ENCODE results near the gene MGAT4C. TPM values are rescaled to one million over a fixed set of nuclear protein-coding genes. Genes with fewer than 3 reads are reported as not detected.

Gene MGAT4C
- total RNA-seq, 1 experiment from 2014 or later: not detected

DNA sequence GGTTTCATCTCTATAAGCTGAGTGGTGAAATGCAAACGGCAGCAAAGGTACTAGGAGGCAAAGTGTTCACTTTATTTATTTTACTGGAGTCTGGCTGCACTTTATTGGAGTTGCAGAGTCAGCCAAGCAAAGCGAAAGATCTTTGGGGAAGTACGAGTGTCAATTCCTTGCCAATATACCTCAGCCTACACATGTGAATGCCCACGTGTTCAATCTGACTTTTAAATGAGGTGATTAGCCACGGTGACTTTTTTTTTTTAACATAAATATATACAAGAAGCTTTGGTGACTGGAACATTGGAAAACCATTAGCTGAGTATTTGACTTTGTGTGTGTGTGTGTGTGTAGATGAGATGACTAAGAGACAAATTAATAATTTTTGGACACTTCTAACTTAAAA lies 203.3 kb downstream of the MGAT4C start:
- no TSS peak for BruUV-seq (replicated peaks)

DNA sequence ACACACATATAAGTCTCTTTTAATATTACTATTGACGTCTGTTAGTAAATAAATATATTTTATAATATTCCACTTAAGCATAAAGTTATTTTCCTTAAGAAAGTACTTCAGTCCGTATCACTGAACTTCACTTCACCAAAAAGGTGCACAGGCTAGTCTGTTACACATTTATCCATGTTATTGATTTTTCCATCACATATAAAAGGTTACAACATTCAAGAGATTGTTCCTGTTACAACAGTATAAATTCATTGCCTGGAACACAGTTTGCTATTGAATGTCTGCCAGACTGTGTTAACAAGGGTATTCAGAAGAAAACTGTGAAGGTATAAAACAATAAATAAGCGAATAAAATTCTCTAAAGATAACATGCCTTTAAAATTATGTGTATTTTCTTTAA lies 206.2 kb downstream of the MGAT4C start:
- intact Hi-C loops (cut with micrococcal nuclease): no loop called here
- DNase-seq (ENCODE audit: unreplicated experiment): no peak
- Mint-ChIP-seq H3K27ac (ENCODE audit: low read depth, unreplicated experiment) (no peak overlapping the region), H3K27me3 (ENCODE audit: insufficient read depth, unreplicated experiment) (no peaks in the 10 kb centered on the region), H3K4me1 (ENCODE audit: insufficient read depth, unreplicated experiment) (no peaks in the 10 kb centered on the region), H3K36me3 (ENCODE audit: insufficient read depth, unreplicated experiment) (no peaks in the 10 kb centered on the region), H3K9me3 (ENCODE audit: unreplicated experiment) (no peaks in the 10 kb centered on the region), H3K4me3 (ENCODE audit: unreplicated experiment) (no peak overlapping the region)
- ChIA-PET CTCF (no interaction called here), POLR2A (no interaction called here)
- TF ChIP-seq, protein P1, sequence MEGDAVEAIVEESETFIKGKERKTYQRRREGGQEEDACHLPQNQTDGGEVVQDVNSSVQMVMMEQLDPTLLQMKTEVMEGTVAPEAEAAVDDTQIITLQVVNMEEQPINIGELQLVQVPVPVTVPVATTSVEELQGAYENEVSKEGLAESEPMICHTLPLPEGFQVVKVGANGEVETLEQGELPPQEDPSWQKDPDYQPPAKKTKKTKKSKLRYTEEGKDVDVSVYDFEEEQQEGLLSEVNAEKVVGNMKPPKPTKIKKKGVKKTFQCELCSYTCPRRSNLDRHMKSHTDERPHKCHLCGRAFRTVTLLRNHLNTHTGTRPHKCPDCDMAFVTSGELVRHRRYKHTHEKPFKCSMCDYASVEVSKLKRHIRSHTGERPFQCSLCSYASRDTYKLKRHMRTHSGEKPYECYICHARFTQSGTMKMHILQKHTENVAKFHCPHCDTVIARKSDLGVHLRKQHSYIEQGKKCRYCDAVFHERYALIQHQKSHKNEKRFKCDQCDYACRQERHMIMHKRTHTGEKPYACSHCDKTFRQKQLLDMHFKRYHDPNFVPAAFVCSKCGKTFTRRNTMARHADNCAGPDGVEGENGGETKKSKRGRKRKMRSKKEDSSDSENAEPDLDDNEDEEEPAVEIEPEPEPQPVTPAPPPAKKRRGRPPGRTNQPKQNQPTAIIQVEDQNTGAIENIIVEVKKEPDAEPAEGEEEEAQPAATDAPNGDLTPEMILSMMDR (IDR thresholded peaks at IDR 0.05; ENCODE audit: unreplicated experiment): no peak
- no TSS peak for BruUV-seq (replicated peaks)

More for the DNA sequence above, 203.3 kb downstream of the MGAT4C start:
- no peak for DNase-seq (ENCODE audit: unreplicated experiment)
- H3K27me3 Mint-ChIP-seq (ENCODE audit: insufficient read depth, unreplicated experiment): no peaks in the 10 kb centered on the region
- no peaks in the 10 kb centered on the region for H3K9me3 Mint-ChIP-seq (ENCODE audit: unreplicated experiment)
- no peak overlapping the region for H3K4me3 Mint-ChIP-seq (ENCODE audit: unreplicated experiment)
- ChIA-PET POLR2A (no interaction called here), CTCF (interaction anchor here (0.6 kb wide), 1 partner anchor 546 kb away, joined by 3 read pairs; no protein-coding TSS in a partner anchor)
- intact Hi-C loops (cut with micrococcal nuclease): no loop called here
- no peak overlapping the region for H3K27ac Mint-ChIP-seq (ENCODE audit: low read depth, unreplicated experiment)
- TF ChIP-seq, protein P1 (IDR thresholded peaks at IDR 0.05; ENCODE audit: unreplicated experiment): no peak
- no peaks in the 10 kb centered on the region for H3K4me1 Mint-ChIP-seq (ENCODE audit: insufficient read depth, unreplicated experiment)
- H3K36me3 Mint-ChIP-seq (ENCODE audit: insufficient read depth, unreplicated experiment): no peaks in the 10 kb centered on the region

DNA sequence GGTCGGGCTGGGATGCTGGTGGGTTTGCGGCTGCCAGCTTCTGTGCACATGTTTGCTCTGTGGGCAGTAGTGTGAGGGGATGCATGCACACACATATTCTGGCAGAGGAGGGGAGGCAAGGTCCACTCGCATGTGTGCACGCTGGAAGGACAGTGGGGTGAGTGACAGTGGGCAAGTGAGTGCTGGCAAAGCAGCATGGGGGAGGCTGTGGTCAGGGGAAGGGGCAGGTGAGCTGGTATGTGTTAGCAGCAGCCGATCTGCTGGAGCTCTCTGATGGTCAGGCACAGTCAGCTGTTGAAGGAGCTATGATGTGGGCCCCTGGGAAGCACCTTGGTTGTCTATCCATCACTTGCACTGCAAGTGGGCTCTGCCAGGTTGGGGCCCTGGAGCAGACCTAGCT lies 211.8 kb downstream of the MGAT4C start:
- DNase-seq (ENCODE audit: unreplicated experiment): no peak
- H3K9me3 Mint-ChIP-seq (ENCODE audit: unreplicated experiment): peaks cover 21% of the 10 kb centered on the region
- TF ChIP-seq, protein P1 (IDR thresholded peaks at IDR 0.05; ENCODE audit: unreplicated experiment): no peak
- peaks cover 5% of the 10 kb centered on the region for H3K36me3 Mint-ChIP-seq (ENCODE audit: insufficient read depth, unreplicated experiment)
- intact Hi-C loops (cut with micrococcal nuclease): no loop called here
- H3K27ac Mint-ChIP-seq (ENCODE audit: low read depth, unreplicated experiment): no peak overlapping the region
- POLR2A ChIA-PET: no interaction called here
- no peaks in the 10 kb centered on the region for H3K27me3 Mint-ChIP-seq (ENCODE audit: insufficient read depth, unreplicated experiment)
- CTCF ChIA-PET: no interaction called here
- H3K4me3 Mint-ChIP-seq (ENCODE audit: unreplicated experiment): no peak overlapping the region
- BruUV-seq (replicated peaks): no TSS peak
- no peaks in the 10 kb centered on the region for H3K4me1 Mint-ChIP-seq (ENCODE audit: insufficient read depth, unreplicated experiment)

DNA sequence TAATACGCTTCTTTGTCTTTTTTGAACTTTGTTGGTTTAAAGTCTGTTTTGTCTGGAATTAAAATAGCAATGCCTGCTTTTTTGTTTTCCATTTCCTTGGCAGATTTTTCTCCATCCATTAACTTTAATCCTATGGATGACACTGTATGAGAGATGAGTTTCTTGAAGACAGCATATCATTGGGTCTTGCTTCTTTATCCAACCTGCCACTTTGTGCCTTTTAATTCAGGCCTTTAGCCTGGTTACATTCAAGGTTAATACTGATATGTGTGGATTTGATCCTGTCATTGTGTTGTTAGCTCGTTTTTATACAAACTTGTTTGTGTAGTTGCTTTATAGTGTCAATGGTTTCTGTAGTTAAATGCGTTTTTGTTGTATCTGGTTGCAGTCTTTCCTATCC lies 214.1 kb downstream of the MGAT4C start:
- no peaks in the 10 kb centered on the region for H3K27me3 Mint-ChIP-seq (ENCODE audit: insufficient read depth, unreplicated experiment)
- POLR2A ChIA-PET: no interaction called here
- CTCF ChIA-PET: interaction anchor here (0.6 kb wide), 1 partner anchor 985 kb away, joined by 3 read pairs; no protein-coding TSS in a partner anchor

More for the DNA sequence above, 214.1 kb downstream of the MGAT4C start:
- Mint-ChIP-seq H3K4me3 (ENCODE audit: unreplicated experiment) (no peak overlapping the region), H3K9me3 (ENCODE audit: unreplicated experiment) (peaks cover 44% of the 10 kb centered on the region), H3K4me1 (ENCODE audit: insufficient read depth, unreplicated experiment) (no peaks in the 10 kb centered on the region), H3K27ac (ENCODE audit: low read depth, unreplicated experiment) (no peak overlapping the region), H3K36me3 (ENCODE audit: insufficient read depth, unreplicated experiment) (peaks cover 5% of the 10 kb centered on the region)
- TF ChIP-seq, protein P1 (IDR thresholded peaks at IDR 0.05; ENCODE audit: unreplicated experiment): no peak
- DNase-seq (ENCODE audit: unreplicated experiment): no peak
- intact Hi-C loops (cut with micrococcal nuclease): no loop called here
- no TSS peak for BruUV-seq (replicated peaks)

All from MCF 10A (cell line).